ENCODE results near the gene ING1.

GRCh38 chr13:110684388-110685056, 29.0 kb upstream of the ING1 start:
- TF ChIP-seq, protein P1, sequence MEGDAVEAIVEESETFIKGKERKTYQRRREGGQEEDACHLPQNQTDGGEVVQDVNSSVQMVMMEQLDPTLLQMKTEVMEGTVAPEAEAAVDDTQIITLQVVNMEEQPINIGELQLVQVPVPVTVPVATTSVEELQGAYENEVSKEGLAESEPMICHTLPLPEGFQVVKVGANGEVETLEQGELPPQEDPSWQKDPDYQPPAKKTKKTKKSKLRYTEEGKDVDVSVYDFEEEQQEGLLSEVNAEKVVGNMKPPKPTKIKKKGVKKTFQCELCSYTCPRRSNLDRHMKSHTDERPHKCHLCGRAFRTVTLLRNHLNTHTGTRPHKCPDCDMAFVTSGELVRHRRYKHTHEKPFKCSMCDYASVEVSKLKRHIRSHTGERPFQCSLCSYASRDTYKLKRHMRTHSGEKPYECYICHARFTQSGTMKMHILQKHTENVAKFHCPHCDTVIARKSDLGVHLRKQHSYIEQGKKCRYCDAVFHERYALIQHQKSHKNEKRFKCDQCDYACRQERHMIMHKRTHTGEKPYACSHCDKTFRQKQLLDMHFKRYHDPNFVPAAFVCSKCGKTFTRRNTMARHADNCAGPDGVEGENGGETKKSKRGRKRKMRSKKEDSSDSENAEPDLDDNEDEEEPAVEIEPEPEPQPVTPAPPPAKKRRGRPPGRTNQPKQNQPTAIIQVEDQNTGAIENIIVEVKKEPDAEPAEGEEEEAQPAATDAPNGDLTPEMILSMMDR (IDR thresholded peaks at IDR 0.05), result no peak
- TF ChIP-seq POLR2A (IDR thresholded peaks at IDR 0.05) (no peak), POLR2AphosphoS5 (IDR thresholded peaks at IDR 0.05) (no peak), EP300 (IDR thresholded peaks at IDR 0.05) (no peak)

Data from upper lobe of left lung (tissue), 4 donors.